HEK293 (cell line): ENCODE results near the gene MOB4.
A peak's percentile ranks its signal among the peaks of the same experiment; 100 is the strongest.

Experiments used
- ELK4 ChIP-seq: IDR thresholded peaks from 2 replicates; pipeline ENCODE4 v1.6.1; 2011; ENCODE audit warnings: mild to moderate bottlenecking, low read depth, low read length, borderline replicate concordance
- GLIS2 ChIP-seq: fragments of 450-650 bp; formaldehyde crosslinking; IDR thresholded peaks from 2 replicates; pipeline ENCODE4 v1.5.1; 2016; ENCODE audit warnings: missing biosample characterization, missing genetic modification characterization
- KLF9 ChIP-seq: fragments of 450-650 bp; formaldehyde crosslinking; IDR thresholded peaks from 2 replicates; pipeline ENCODE4 v1.5.1; 2016; ENCODE audit warnings: missing biosample characterization, missing genetic modification characterization, low read depth
- OVOL3 ChIP-seq: fragments of 450-650 bp; formaldehyde crosslinking; IDR thresholded peaks from 2 replicates; pipeline ENCODE4 v1.5.1; 2016; ENCODE audit warnings: missing biosample characterization, missing genetic modification characterization
- PRDM1 ChIP-seq: fragments of 450-650 bp; formaldehyde crosslinking; IDR thresholded peaks from 2 replicates; pipeline ENCODE4; 2016; ENCODE audit warnings: missing biosample characterization, missing genetic modification characterization
- WT1 ChIP-seq: fragments of 450-650 bp; formaldehyde crosslinking; IDR thresholded peaks from 2 replicates; pipeline ENCODE4 v1.5.1; 2016; ENCODE audit warnings: missing biosample characterization, missing genetic modification characterization
- ZBTB17 ChIP-seq: fragments of 450-650 bp; formaldehyde crosslinking; IDR thresholded peaks from 2 replicates; pipeline ENCODE4 v1.5.1; 2016; ENCODE audit warnings: missing biosample characterization, missing genetic modification characterization
- ZBTB21 ChIP-seq: fragments of 450-650 bp; formaldehyde crosslinking; IDR thresholded peaks from 2 replicates; pipeline ENCODE4 v1.5.1; 2017; ENCODE audit warnings: missing biosample characterization, missing genetic modification characterization
- ZBTB44 ChIP-seq: fragments of 450-650 bp; IDR thresholded peaks from 2 replicates; pipeline ENCODE4 v1.5.1; 2018; ENCODE audit warnings: missing biosample characterization, mild to moderate bottlenecking, missing genetic modification characterization
- ZBTB48 ChIP-seq: fragments of 450-650 bp; formaldehyde crosslinking; IDR thresholded peaks from 2 replicates; pipeline ENCODE4 v1.5.1; 2016; ENCODE audit warnings: missing biosample characterization, missing genetic modification characterization
- ZFP37 ChIP-seq: fragments of 450-650 bp; formaldehyde crosslinking; IDR thresholded peaks from 2 replicates; pipeline ENCODE4 v1.5.1; 2016; ENCODE audit warnings: missing biosample characterization, missing genetic modification characterization
- ZNF114 ChIP-seq: fragments of 450-650 bp; formaldehyde crosslinking; IDR thresholded peaks from 2 replicates; pipeline ENCODE4 v1.5.0; 2017; ENCODE audit warnings: missing biosample characterization, missing genetic modification characterization
- ZNF133 ChIP-seq: fragments of 450-650 bp; formaldehyde crosslinking; IDR thresholded peaks from 2 replicates; pipeline ENCODE4 v1.5.1; 2016; ENCODE audit warnings: missing biosample characterization, missing genetic modification characterization
- ZNF16 ChIP-seq: fragments of 450-650 bp; formaldehyde crosslinking; IDR thresholded peaks from 2 replicates; pipeline ENCODE4 v1.5.1; 2016; ENCODE audit warnings: low read depth, missing biosample characterization, missing genetic modification characterization
- ZNF169 ChIP-seq: fragments of 450-650 bp; formaldehyde crosslinking; IDR thresholded peaks from 2 replicates; pipeline ENCODE4 v1.5.1; 2016; ENCODE audit warnings: missing biosample characterization, missing genetic modification characterization
- ZNF19 ChIP-seq: fragments of 450-650 bp; formaldehyde crosslinking; IDR thresholded peaks from 2 replicates; pipeline ENCODE4; 2016; ENCODE audit warnings: missing biosample characterization, missing genetic modification characterization, low read depth
- ZNF239 ChIP-seq: fragments of 450-650 bp; formaldehyde crosslinking; IDR thresholded peaks from 2 replicates; pipeline ENCODE4 v1.5.1; 2016; ENCODE audit warnings: missing biosample characterization, missing genetic modification characterization
- ZNF266 ChIP-seq: fragments of 450-650 bp; formaldehyde crosslinking; IDR thresholded peaks from 2 replicates; pipeline ENCODE4 v1.5.1; 2016; ENCODE audit warnings: missing biosample characterization, missing genetic modification characterization, low read depth
- ZNF274 ChIP-seq, 2 experiments: fragments of 200-500 bp in 1 of 2; fragments of 450-650 bp in 1 of 2; sonication (Bioruptor generic) in 1 of 2; formaldehyde crosslinking in 1 of 2; IDR thresholded peaks; 2 replicates each; pipeline versions ENCODE4 v1.5.1 to v1.6.1; 2014 to 2016; ENCODE audit warnings: borderline replicate concordance in 1 of 2, inconsistent platforms in 1 of 2, low read length in 1 of 2, missing biosample characterization in 1 of 2, missing genetic modification characterization in 1 of 2
- ZNF37A ChIP-seq: fragments of 450-650 bp; IDR thresholded peaks from 2 replicates; pipeline ENCODE4 v1.5.1; 2018; ENCODE audit warnings: missing biosample characterization, missing genetic modification characterization
- ZNF473 ChIP-seq: fragments of 450-650 bp; formaldehyde crosslinking; IDR thresholded peaks from 2 replicates; pipeline ENCODE4 v1.5.1; 2017; ENCODE audit warnings: missing biosample characterization, missing genetic modification characterization
- ZNF501 ChIP-seq: fragments of 450-650 bp; formaldehyde crosslinking; IDR thresholded peaks from 2 replicates; pipeline ENCODE4 v1.5.1; 2016; ENCODE audit warnings: missing biosample characterization, missing genetic modification characterization
- ZNF530 ChIP-seq: fragments of 450-650 bp; formaldehyde crosslinking; IDR thresholded peaks from 2 replicates; pipeline ENCODE4 v1.5.1; 2016; ENCODE audit warnings: low read depth, missing biosample characterization, missing genetic modification characterization
- ZNF544 ChIP-seq: fragments of 450-650 bp; formaldehyde crosslinking; IDR thresholded peaks from 2 replicates; pipeline ENCODE4 v1.5.0; 2017; ENCODE audit warnings: missing biosample characterization, missing genetic modification characterization
- ZNF549 ChIP-seq: fragments of 450-650 bp; IDR thresholded peaks from 2 replicates; pipeline ENCODE4 v1.5.1; 2018; ENCODE audit warnings: missing biosample characterization, missing genetic modification characterization, mild to moderate bottlenecking, inconsistent platforms, moderate library complexity
- ZNF596 ChIP-seq: fragments of 450-650 bp; IDR thresholded peaks from 2 replicates; pipeline ENCODE4 v1.5.0; 2018; ENCODE audit warnings: missing biosample characterization, mild to moderate bottlenecking, missing genetic modification characterization, moderate library complexity
- ZNF624 ChIP-seq: fragments of 450-650 bp; formaldehyde crosslinking; IDR thresholded peaks from 2 replicates; pipeline ENCODE4 v1.5.1; 2017; ENCODE audit warnings: missing biosample characterization, missing genetic modification characterization
- ZNF626 ChIP-seq: fragments of 450-650 bp; sonication (Bioruptor Pico); formaldehyde crosslinking; IDR thresholded peaks from 2 replicates; pipeline ENCODE4 v1.5.1; 2018; ENCODE audit warnings: missing biosample characterization, missing genetic modification characterization, inconsistent platforms
- ZNF660 ChIP-seq: fragments of 450-650 bp; IDR thresholded peaks from 2 replicates; pipeline ENCODE4 v1.5.1; 2018; ENCODE audit warnings: missing biosample characterization, mild to moderate bottlenecking, missing genetic modification characterization
- ZNF747 ChIP-seq: fragments of 450-650 bp; formaldehyde crosslinking; IDR thresholded peaks from 2 replicates; pipeline ENCODE4 v1.5.1; 2016; ENCODE audit warnings: missing biosample characterization, missing genetic modification characterization
- TF ChIP-seq, protein P1 (sequence below): fragments of 450-650 bp; formaldehyde crosslinking; IDR thresholded peaks from 2 replicates; pipeline ENCODE4 v1.5.1; 2016; ENCODE audit warnings: missing biosample characterization, missing genetic modification characterization
- TF ChIP-seq, protein P2 (sequence below): fragments of 450-650 bp; formaldehyde crosslinking; IDR thresholded peaks from 2 replicates; pipeline ENCODE4 v1.5.1; 2016; ENCODE audit warnings: missing biosample characterization, missing genetic modification characterization
- TF ChIP-seq, protein P3 (sequence below): fragments of 450-650 bp; formaldehyde crosslinking; IDR thresholded peaks from 2 replicates; pipeline ENCODE4 v1.5.1; 2016; ENCODE audit warnings: missing biosample characterization, missing genetic modification characterization
- TF ChIP-seq, protein P4 (sequence below): fragments of 450-650 bp; formaldehyde crosslinking; IDR thresholded peaks from 2 replicates; pipeline ENCODE4 v1.5.1; 2016; ENCODE audit warnings: missing biosample characterization, missing genetic modification characterization

Gene MOB4

GRCh38 chr2:197515739-197516392 lies at the start of gene MOB4 (continued):
- TF ChIP-seq, protein P1, sequence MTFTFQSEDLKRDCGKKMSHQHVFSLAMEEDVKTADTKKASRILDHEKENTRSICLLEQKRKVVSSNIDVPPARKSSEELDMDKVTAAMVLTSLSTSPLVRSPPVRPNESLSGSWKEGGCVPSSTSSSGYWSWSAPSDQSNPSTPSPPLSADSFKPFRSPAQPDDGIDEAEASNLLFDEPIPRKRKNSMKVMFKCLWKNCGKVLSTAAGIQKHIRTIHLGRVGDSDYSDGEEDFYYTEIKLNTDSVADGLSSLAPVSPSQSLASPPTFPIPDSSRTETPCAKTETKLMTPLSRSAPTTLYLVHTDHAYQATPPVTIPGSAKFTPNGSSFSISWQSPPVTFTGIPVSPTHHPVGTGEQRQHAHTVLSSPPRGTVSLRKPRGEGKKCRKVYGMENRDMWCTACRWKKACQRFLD (tag by site-specific recombination) = no peak
- TF ChIP-seq PRDM1 (no peak), ZNF626 (no peak), ZNF473 (tag by site-specific recombination) (no peak), ZBTB44 (tag by site-specific recombination) (peak; percentile 15; the same call in 1 of the 2 replicates), ZNF596 (no peak), ZNF530 (tag by site-specific recombination) (no peak), ZBTB17 (tag by site-specific recombination) (peak; percentile 91), WT1 (tag by site-specific recombination) (peak; percentile 35), ZNF19 (no peak), ZNF133 (tag by site-specific recombination) (no peak), ELK4 (0 out of 2 replicates have a peak, but pooled peaks have one; percentile 63), KLF9 (peak; percentile 97), ZNF169 (tag by site-specific recombination) (no peak), ZNF549 (no peak), ZNF37A (no peak), ZNF660 (tag by site-specific recombination) (0 out of 2 replicates have a peak, but pooled peaks have one; percentile 73), OVOL3 (tag by site-specific recombination) (no peak), ZNF16 (no peak), ZNF501 (tag by site-specific recombination) (peak; percentile 89), ZNF544 (tag by site-specific recombination) (no peak), ZFP37 (tag by site-specific recombination) (peak; percentile 87), ZNF624 (tag by site-specific recombination) (no peak), ZBTB21 (tag by site-specific recombination) (no peak), GLIS2 (tag by site-specific recombination) (peak; percentile 69), ZNF266 (tag by site-specific recombination) (no peak), ZNF274 (IDR thresholded peaks at IDR 0.05; ENCODE audit: low read length) (no peak), ZNF274 (tag by site-specific recombination; IDR thresholded peaks at IDR 0.05; ENCODE audit: borderline replicate concordance) (no peak), ZBTB48 (tag by site-specific recombination) (peak; percentile 44; the same call in 1 of the 2 replicates), ZNF239 (tag by site-specific recombination) (no peak), ZNF114 (no peak), ZNF747 (tag by site-specific recombination) (no peak)
- TF ChIP-seq, protein P2, sequence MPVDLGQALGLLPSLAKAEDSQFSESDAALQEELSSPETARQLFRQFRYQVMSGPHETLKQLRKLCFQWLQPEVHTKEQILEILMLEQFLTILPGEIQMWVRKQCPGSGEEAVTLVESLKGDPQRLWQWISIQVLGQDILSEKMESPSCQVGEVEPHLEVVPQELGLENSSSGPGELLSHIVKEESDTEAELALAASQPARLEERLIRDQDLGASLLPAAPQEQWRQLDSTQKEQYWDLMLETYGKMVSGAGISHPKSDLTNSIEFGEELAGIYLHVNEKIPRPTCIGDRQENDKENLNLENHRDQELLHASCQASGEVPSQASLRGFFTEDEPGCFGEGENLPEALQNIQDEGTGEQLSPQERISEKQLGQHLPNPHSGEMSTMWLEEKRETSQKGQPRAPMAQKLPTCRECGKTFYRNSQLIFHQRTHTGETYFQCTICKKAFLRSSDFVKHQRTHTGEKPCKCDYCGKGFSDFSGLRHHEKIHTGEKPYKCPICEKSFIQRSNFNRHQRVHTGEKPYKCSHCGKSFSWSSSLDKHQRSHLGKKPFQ (tag by site-specific recombination) = 0 out of 2 replicates have a peak, but pooled peaks have one; percentile 12
- TF ChIP-seq, protein P3, sequence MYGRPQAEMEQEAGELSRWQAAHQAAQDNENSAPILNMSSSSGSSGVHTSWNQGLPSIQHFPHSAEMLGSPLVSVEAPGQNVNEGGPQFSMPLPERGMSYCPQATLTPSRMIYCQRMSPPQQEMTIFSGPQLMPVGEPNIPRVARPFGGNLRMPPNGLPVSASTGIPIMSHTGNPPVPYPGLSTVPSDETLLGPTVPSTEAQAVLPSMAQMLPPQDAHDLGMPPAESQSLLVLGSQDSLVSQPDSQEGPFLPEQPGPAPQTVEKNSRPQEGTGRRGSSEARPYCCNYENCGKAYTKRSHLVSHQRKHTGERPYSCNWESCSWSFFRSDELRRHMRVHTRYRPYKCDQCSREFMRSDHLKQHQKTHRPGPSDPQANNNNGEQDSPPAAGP (tag by site-specific recombination) = no peak; the same call in 1 of the 2 replicates
- TF ChIP-seq, protein P4, sequence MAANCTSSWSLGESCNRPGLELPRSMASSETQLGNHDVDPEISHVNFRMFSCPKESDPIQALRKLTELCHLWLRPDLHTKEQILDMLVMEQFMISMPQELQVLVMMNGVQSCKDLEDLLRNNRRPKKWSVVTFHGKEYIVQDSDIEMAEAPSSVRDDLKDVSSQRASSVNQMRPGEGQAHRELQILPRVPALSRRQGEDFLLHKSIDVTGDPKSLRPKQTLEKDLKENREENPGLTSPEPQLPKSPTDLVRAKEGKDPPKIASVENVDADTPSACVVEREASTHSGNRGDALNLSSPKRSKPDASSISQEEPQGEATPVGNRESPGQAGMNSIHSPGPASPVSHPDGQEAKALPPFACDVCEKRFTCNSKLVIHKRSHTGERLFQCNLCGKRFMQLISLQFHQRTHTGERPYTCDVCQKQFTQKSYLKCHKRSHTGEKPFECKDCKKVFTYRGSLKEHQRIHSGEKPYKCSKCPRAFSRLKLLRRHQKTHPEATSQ (tag by site-specific recombination) = peak; percentile 77
